GM12878 (cell line): ENCODE results near the gene SETBP1. TPM values are rescaled to one million over a fixed set of nuclear protein-coding genes. Genes with fewer than 3 reads are reported as not detected.

Experiments used
- ATAC-seq: fragments of 200-7000 bp; cut with Tn5 transposase; 3 replicates; pipeline ENCODE4 v1.9.1; 2020; ENCODE audit warnings: mild to moderate bottlenecking, moderate library complexity
- BruUV-seq: library from RNA; stranded (reverse); fragments of 400-500 nt; replicated peaks from 2 replicates; lab custom pipeline; 2021; lab: Mats Ljungman, UMichigan
- CTCF ChIA-PET: fragments of 300-600 bp; sonication (Branson Sonifier 250); formaldehyde crosslinking; extraction: SDS; loops from one replicate; lab custom pipeline; 2021; ENCODE audit warnings: inconsistent platforms; lab: Yijun Ruan, JAX
- POLR2A ChIA-PET: fragments of 350-600 bp; formaldehyde crosslinking; extraction: SDS; loops from one replicate; lab custom pipeline; 2021; ENCODE audit warnings: inconsistent platforms; lab: Charles Lee
- RAD21 ChIA-PET: fragments of 300-600 bp; sonication (Branson Sonifier 250); formaldehyde crosslinking; loops from one replicate; lab custom pipeline; 2023; ENCODE audit warnings: antibody characterized with exemption; ENCODE audit not compliant: unreplicated experiment; lab: Charles Lee
- SMC1A ChIA-PET: fragments of 300-600 bp; sonication (Branson Sonifier 250); formaldehyde crosslinking; loops from one replicate; lab custom pipeline; 2023; ENCODE audit not compliant: unreplicated experiment, uncharacterized antibody; lab: Charles Lee
- DNase-seq: peaks from one replicate; pipeline ENCODE4 v3.0.0-alpha.2; 2011; ENCODE audit warnings: low read depth, low spot score
- FAIRE-seq: peaks from 3 replicates; lab custom pipeline; 2011; peaks lifted over from hg19 to GRCh38; lab: Jason Lieb, UNC
- H2AFZ ChIP-seq: 2 replicates; pipeline ENCODE4 v1.6.0; 2011; ENCODE audit warnings: low read depth, low read length, control low read depth; ENCODE audit not compliant: control insufficient read depth
- H3K27ac ChIP-seq: 2 replicates; pipeline ENCODE4 v1.5.1; 2011; ENCODE audit warnings: control low read depth; ENCODE audit not compliant: control insufficient read depth, insufficient read depth
- H3K27me3 ChIP-seq, 2 experiments: replicated peaks in 1 of 2; 2 replicates each; pipeline versions ENCODE4 v1.6.0 to v1.6.1; 2011; ENCODE audit warnings: low read length in 1 of 2; ENCODE audit not compliant: control insufficient read depth in 2 of 2, insufficient read depth in 2 of 2
- H3K36me3 ChIP-seq, 2 experiments: 2 replicates each; pipeline ENCODE4 v1.5.1; 2011; ENCODE audit warnings: low read length in 1 of 2; ENCODE audit not compliant: control insufficient read depth in 2 of 2, insufficient read depth in 2 of 2
- H3K4me1 ChIP-seq: 2 replicates; pipeline ENCODE4 v1.6.1; 2011; ENCODE audit warnings: mild to moderate bottlenecking, low read length, moderate library complexity, mixed read lengths; ENCODE audit not compliant: control insufficient read depth, insufficient read depth
- H3K4me2 ChIP-seq: 2 replicates; pipeline ENCODE4 v1.6.0; 2011; ENCODE audit warnings: control low read depth; ENCODE audit not compliant: control insufficient read depth, insufficient read depth
- H3K4me3 ChIP-seq: fragments of 200-600 bp; sonication (generic); 2 replicates; pipeline ENCODE4 v1.5.1; 2016
- H3K79me2 ChIP-seq: 2 replicates; pipeline ENCODE4 v1.6.0; 2011; ENCODE audit warnings: low read length; ENCODE audit not compliant: control insufficient read depth, insufficient read depth
- H3K9ac ChIP-seq: 2 replicates; pipeline ENCODE4 v1.8.0; 2011; ENCODE audit warnings: low read length, control low read depth, mixed read lengths; ENCODE audit not compliant: control insufficient read depth, insufficient read depth
- H3K9me3 ChIP-seq: replicated peaks from 3 replicates; pipeline ENCODE4 v1.5.1; 2011; ENCODE audit warnings: mild to moderate bottlenecking, low read length; ENCODE audit not compliant: control insufficient read depth, insufficient read depth
- H4K20me1 ChIP-seq: 2 replicates; pipeline ENCODE4 v1.6.0; 2011; ENCODE audit not compliant: control insufficient read depth, insufficient read depth
- BCL11A ChIP-seq: IDR thresholded peaks from 2 replicates; pipeline ENCODE4 v1.6.1; 2011; ENCODE audit warnings: low read depth, low read length
- FOS ChIP-seq: IDR thresholded peaks from 3 replicates; pipeline ENCODE4 v1.6.1; 2011; ENCODE audit warnings: borderline replicate concordance; ENCODE audit not compliant: insufficient read length; ENCODE audit errors: extremely low read depth
- SMAD1 ChIP-seq: fragments of 450-650 bp; IDR thresholded peaks from 2 replicates; pipeline ENCODE4 v1.6.1; 2018; ENCODE audit warnings: mild to moderate bottlenecking, low read depth; ENCODE audit not compliant: partially characterized antibody
- SUZ12 ChIP-seq: fragments of 200-600 bp; sonication (generic); IDR thresholded peaks from one replicate; pipeline ENCODE4 v1.6.1; 2018; ENCODE audit warnings: antibody characterized with exemption, mild to moderate bottlenecking; ENCODE audit not compliant: unreplicated experiment
- WGBS: methylation state at CpG from one replicate; pipeline ENCODE4 v1.1.6; 2016; ENCODE audit warnings: low lambda C conversion rate; ENCODE audit not compliant: insufficient replicate concordance, insufficient coverage; ENCODE audit errors: missing lambda C conversion rate; 5-methylcytosine and 5-hydroxymethylcytosine counted together
- in situ Hi-C: fragments of 300-500 bp; cut with MboI; formaldehyde crosslinking; loops from 9 replicates; pipeline ENCODE4 v1.14.3; 2018; ENCODE audit warnings: mixed read lengths
- intact Hi-C: fragments of 100-400 bp; cut with micrococcal nuclease; formaldehyde crosslinking; loops from one replicate; pipeline ENCODE4 v1.14.2; 2022; ENCODE audit not compliant: unreplicated experiment
- polyA plus RNA-seq, 11 experiments: library from polyadenylated mRNA; depleted of rRNA in 4 of 11; unstranded in 6 of 11; stranded (reverse) in 5 of 11; fragments of >200 nt; fragmentation: Nextera tagmentation in 4 of 11; fragmentation: Illumina TruSeq in 1 of 11; extraction: Ambion mirVana in 4 of 11; extraction: Trizol in 1 of 11; gene quantifications; 1 replicate in 1 of 11; 2 replicates in 10 of 11; pipeline versions ENCODE4 v1.2.1 to v1.2.3, GENCODE V29; 2011 to 2016; ENCODE audit warnings: inconsistent platforms in 2 of 11, missing spikeins in 2 of 11, low read depth in 1 of 11
- total RNA-seq, 4 experiments: library from RNA; depleted of rRNA in 3 of 4; stranded (reverse); fragments of >200 nt in 3 of 4; fragmentation: Illumina TruSeq in 1 of 4; extraction: Trizol in 1 of 4; gene quantifications; 2 replicates each; pipeline versions ENCODE4 v1.2.1 to v1.2.3, GENCODE V29; 2013 to 2021
- TF ChIP-seq, protein P1 (sequence below): fragments of 450-650 bp; IDR thresholded peaks from 2 replicates; pipeline ENCODE4 v1.6.1; 2017; ENCODE audit warnings: low read depth, mild to moderate bottlenecking, moderate library complexity
- TF ChIP-seq, protein P2 (sequence below): fragments of 450-650 bp; IDR thresholded peaks from 2 replicates; pipeline ENCODE4 v1.6.1; 2017; ENCODE audit warnings: mild to moderate bottlenecking, moderate library complexity
- TF ChIP-seq, protein P3 (sequence below), 3 experiments: IDR thresholded peaks in 2 of 3; conservative IDR thresholded peaks in 1 of 3; 2 replicates each; pipeline ENCODE4 v1.5.1; 2011; ENCODE audit warnings: low read depth in 3 of 3, low read length in 3 of 3, mild to moderate bottlenecking in 3 of 3, control low read depth in 2 of 3, moderate library complexity in 2 of 3, inconsistent platforms in 1 of 3, mixed read lengths in 1 of 3; ENCODE audit not compliant: control insufficient read depth in 2 of 3, insufficient read depth in 1 of 3; ENCODE audit errors: extremely low read depth in 1 of 3

Gene SETBP1
- total and polyA plus RNA-seq, 10 of the 15 experiments (the other 5 are each of a cell fraction or from before 2014, with no cell fraction given): 0.99 to 29.7 (median 8.3) TPM

DNA sequence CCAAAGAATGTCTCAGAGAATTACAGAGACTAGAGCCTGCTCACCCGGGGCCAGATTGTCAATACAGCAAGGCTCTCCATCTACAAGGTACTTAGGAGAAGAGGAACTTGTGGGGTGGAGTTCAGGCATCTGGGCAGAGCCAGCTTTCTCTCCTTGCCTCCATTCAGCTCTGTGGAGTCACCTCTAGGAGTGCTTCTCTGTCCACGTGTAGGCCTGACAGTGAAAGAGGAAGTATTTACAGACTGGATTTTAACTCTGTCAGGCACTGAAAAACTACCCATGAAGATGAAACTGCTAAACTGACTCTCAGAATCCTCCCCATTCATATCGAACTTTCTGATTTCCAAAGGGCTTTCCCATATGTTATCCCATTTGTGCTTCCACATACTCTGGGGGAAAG is 315.6 kb downstream of the SETBP1 start:
- no peaks in the 10 kb centered on the region for H3K36me3 ChIP-seq
- H3K9me3 ChIP-seq: no peaks in the 10 kb centered on the region
- no peak overlapping the region for H3K4me2 ChIP-seq
- no peak overlapping the region for H3K4me3 ChIP-seq
- no TSS peak for BruUV-seq
- 46% methylated on average over 3 of the region's 3 CpGs for WGBS
- no peaks in the 10 kb centered on the region for H3K79me2 ChIP-seq
- intact Hi-C loops (no loop called here), in situ Hi-C loops (no loop called here)
- H3K4me1 ChIP-seq: no peaks in the 10 kb centered on the region
- FAIRE-seq (peak; percentile 31), ATAC-seq (peak; percentile 84), DNase-seq (no peak)
- H2AFZ ChIP-seq: peak overlapping the region; percentile 43
- TF ChIP-seq FOS: no peak
- TF ChIP-seq, protein P1, sequence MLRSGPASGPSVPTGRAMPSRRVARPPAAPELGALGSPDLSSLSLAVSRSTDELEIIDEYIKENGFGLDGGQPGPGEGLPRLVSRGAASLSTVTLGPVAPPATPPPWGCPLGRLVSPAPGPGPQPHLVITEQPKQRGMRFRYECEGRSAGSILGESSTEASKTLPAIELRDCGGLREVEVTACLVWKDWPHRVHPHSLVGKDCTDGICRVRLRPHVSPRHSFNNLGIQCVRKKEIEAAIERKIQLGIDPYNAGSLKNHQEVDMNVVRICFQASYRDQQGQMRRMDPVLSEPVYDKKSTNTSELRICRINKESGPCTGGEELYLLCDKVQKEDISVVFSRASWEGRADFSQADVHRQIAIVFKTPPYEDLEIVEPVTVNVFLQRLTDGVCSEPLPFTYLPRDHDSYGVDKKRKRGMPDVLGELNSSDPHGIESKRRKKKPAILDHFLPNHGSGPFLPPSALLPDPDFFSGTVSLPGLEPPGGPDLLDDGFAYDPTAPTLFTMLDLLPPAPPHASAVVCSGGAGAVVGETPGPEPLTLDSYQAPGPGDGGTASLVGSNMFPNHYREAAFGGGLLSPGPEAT: 0 out of 2 replicates have a peak, but pooled peaks have one; percentile 17
- H4K20me1 ChIP-seq: no peaks in the 10 kb centered on the region
- ChIA-PET POLR2A (no interaction called here), SMC1A (interaction anchor here (0.7 to 1.5 kb wide), 2 partner anchors 12 to 16 kb away, joined by 3 to 4 read pairs; no protein-coding TSS in a partner anchor), CTCF (interaction anchor here (1.4 kb wide), 1 partner anchor 216 kb away, joined by 5 read pairs; no protein-coding TSS in a partner anchor), RAD21 (no interaction called here)
- no peaks in the 10 kb centered on the region for H3K27me3 ChIP-seq
- no peak overlapping the region for H3K9ac ChIP-seq
- no peak overlapping the region for H3K27ac ChIP-seq

DNA sequence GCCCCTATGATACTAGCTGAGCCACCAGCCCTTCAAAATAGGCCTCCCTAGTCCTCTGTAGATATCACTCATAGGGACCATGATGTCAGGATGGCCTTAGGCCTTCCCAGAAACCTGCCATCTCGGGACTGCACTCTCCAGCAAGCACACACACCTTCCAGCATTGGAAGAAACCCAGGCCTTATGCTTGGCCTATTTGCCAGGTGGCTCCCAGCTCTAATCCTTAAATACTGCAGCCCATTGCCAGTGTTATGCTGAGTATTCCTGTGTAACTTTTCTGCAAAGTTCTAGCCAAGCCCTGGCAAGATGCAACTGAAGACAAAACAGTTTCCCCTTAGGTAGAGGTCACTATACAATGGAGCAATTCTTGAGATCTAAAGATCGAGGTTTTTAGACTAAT is 316.5 kb downstream of the SETBP1 start:
- ChIA-PET CTCF (no interaction called here), RAD21 (no interaction called here), POLR2A (no interaction called here), SMC1A (interaction anchor here (1.5 kb wide), 1 partner anchor 17 kb away, joined by 4 read pairs; no protein-coding TSS in a partner anchor)
- Histone ChIP-seq H3K27ac (no peak overlapping the region), H3K9me3 (no peaks in the 10 kb centered on the region), H3K36me3 (no peaks in the 10 kb centered on the region), H2AFZ (no peak overlapping the region), H4K20me1 (no peaks in the 10 kb centered on the region), H3K79me2 (no peaks in the 10 kb centered on the region), H3K27me3 (no peaks in the 10 kb centered on the region), H3K4me3 (no peak overlapping the region), H3K4me2 (no peak overlapping the region), H3K4me1 (no peaks in the 10 kb centered on the region), H3K9ac (no peak overlapping the region)
- intact Hi-C loops: no loop called here
- no TSS peak for BruUV-seq
- DNase-seq: no peak
- ATAC-seq: no peak
- 24% methylated on average over 2 of the region's 2 CpGs for WGBS
- FAIRE-seq: no peak
- in situ Hi-C loops: no loop called here
- TF ChIP-seq SUZ12 (no peak), BCL11A (no peak), SMAD1 (no peak)
- TF ChIP-seq, protein P2, sequence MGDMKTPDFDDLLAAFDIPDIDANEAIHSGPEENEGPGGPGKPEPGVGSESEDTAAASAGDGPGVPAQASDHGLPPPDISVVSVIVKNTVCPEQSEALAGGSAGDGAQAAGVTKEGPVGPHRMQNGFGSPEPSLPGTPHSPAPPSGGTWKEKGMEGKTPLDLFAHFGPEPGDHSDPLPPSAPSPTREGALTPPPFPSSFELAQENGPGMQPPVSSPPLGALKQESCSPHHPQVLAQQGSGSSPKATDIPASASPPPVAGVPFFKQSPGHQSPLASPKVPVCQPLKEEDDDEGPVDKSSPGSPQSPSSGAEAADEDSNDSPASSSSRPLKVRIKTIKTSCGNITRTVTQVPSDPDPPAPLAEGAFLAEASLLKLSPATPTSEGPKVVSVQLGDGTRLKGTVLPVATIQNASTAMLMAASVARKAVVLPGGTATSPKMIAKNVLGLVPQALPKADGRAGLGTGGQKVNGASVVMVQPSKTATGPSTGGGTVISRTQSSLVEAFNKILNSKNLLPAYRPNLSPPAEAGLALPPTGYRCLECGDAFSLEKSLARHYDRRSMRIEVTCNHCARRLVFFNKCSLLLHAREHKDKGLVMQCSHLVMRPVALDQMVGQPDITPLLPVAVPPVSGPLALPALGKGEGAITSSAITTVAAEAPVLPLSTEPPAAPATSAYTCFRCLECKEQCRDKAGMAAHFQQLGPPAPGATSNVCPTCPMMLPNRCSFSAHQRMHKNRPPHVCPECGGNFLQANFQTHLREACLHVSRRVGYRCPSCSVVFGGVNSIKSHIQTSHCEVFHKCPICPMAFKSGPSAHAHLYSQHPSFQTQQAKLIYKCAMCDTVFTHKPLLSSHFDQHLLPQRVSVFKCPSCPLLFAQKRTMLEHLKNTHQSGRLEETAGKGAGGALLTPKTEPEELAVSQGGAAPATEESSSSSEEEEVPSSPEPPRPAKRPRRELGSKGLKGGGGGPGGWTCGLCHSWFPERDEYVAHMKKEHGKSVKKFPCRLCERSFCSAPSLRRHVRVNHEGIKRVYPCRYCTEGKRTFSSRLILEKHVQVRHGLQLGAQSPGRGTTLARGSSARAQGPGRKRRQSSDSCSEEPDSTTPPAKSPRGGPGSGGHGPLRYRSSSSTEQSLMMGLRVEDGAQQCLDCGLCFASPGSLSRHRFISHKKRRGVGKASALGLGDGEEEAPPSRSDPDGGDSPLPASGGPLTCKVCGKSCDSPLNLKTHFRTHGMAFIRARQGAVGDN: no peak
- TF ChIP-seq, protein P3, sequence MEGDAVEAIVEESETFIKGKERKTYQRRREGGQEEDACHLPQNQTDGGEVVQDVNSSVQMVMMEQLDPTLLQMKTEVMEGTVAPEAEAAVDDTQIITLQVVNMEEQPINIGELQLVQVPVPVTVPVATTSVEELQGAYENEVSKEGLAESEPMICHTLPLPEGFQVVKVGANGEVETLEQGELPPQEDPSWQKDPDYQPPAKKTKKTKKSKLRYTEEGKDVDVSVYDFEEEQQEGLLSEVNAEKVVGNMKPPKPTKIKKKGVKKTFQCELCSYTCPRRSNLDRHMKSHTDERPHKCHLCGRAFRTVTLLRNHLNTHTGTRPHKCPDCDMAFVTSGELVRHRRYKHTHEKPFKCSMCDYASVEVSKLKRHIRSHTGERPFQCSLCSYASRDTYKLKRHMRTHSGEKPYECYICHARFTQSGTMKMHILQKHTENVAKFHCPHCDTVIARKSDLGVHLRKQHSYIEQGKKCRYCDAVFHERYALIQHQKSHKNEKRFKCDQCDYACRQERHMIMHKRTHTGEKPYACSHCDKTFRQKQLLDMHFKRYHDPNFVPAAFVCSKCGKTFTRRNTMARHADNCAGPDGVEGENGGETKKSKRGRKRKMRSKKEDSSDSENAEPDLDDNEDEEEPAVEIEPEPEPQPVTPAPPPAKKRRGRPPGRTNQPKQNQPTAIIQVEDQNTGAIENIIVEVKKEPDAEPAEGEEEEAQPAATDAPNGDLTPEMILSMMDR (IDR thresholded peaks at IDR 0.05 in 2 of 3, conservative IDR thresholded peaks at IDR 0.05 in 1 of 3; ENCODE audit: control insufficient read depth in 2 of 3, extremely low read depth in 1 of 3, insufficient read depth in 1 of 3, low read depth in 3 of 3, low read length in 3 of 3): no peak
